GM19099 (cell line): ENCODE results near the gene YDJC.

Experiments used
- POLR2A ChIP-seq: IDR thresholded peaks from 3 replicates; pipeline ENCODE4 v1.6.1; 2011; ENCODE audit warnings: low read depth; ENCODE audit not compliant: insufficient read length; ENCODE audit errors: extremely low read depth

Gene YDJC

GRCh38 chr22:21659864-21660525 is 30.2 kb upstream of the YDJC start:
- no peak for TF ChIP-seq POLR2A

DNA sequence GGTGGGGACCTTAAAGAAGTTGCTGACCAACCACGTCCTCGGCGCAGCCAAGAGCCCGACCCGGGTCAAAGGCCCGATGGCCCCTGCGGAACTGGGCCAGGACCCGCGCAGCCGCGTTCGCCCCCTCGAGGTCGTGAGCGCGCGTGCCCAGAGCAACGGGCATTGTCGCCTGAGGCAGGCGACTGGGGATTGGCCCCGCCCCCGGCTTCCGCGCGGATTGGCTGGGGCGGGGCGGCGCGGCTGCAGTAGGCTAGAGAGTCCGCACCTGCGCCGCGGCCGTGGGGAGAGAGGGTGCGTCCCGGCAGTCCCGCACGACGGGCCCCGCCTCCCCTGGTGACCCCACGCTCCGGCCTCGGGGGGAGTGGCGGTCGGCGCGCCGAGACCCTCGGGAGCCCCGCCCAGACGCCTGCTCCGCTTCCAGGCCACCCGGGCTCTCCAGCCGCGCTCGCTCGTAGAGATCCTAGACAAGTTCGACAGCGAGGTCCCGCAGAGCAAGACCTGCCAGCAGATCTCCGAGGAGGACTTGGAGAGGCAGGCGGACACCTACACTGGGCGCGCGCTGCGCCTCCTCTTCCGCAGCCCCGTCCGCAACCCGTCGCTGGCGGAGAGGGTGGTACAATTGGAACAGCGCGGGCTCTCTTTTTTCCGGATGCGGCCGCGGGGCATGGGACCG is 27.7 kb upstream of the YDJC start:
- peak; percentile 50 for TF ChIP-seq POLR2A

GRCh38 chr22:21657020-21657359 is 27.2 kb upstream of the YDJC start:
- TF ChIP-seq POLR2A = no peak

DNA sequence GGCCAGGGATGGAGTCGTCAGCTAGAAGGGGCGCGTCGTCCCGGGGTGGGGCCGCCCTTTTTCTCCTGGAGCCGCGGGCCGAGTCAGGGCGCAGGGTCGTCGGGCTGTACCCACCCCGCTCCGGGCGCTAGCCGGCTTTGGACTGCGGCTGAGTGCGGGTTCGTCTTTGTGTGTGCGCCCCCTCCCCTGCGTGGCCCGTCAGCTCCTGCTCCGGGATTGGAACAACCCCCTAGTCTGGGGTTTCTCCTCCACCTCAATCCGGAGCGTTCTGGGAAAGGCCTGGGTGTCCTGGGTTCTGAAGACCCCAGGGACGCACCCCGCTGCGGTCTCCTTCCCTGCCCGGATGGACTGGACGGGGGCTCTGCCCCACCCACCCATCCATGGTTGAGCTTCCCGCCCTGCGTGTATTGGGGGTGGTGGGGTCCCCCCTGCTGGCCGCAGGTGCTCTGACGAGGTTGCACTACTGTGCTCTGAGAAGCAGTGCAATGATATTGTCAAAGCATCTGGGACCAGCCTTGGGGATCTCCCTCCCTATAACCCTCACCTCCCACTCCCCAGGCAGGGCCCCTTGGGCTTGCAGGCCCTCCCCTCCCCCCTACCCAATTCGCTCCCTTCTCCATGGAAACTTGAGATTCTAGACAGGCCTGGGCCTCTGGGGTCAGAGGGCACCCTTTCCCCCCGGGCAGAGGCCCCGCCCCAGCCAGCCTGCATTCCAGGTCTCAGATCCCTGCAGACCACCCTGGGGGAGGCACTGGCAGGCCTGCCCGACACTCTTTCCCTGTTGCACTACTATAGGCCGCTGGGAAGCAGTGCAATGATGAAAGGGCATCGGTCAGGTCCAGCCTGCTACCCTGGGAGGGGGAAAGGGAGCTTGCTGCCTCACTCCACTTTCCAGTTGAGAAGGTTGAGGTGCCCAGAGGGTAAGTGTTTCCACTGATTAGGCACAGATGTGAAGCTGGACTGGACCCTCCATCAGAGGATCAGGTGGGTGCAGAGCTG is 23.0 kb upstream of the YDJC start:
- TF ChIP-seq POLR2A = no peak

DNA sequence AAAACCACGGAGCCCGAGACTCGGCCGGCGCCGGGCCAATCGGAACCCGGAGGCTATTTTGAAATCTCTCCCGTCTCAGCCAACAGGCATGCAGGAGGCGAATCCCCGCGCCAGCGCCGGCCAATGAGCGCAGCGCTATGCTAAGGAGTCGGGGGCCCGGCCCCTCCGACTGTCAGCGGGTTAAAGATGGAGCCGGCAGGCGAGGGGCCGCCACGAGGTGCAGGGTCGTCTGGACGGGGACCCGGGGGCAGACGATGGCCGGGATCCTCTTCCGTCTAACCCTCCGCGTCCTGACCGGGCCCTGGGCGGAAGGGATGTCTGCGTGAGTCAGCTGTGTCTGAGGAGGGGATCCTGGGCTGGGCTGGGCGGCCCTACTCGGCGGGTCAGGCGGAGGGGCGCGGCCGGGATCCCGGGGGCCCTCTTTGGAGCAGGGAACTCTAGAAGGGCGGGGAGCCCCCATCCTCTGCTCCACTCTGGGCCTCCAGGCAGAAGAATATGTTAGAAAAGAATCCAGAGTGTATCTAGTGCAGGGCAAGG is 22.3 kb upstream of the YDJC start:
- peak; percentile 69 for TF ChIP-seq POLR2A

GRCh38 chr22:21651521-21652009 is 21.7 kb upstream of the YDJC start:
- TF ChIP-seq POLR2A = no peak

DNA sequence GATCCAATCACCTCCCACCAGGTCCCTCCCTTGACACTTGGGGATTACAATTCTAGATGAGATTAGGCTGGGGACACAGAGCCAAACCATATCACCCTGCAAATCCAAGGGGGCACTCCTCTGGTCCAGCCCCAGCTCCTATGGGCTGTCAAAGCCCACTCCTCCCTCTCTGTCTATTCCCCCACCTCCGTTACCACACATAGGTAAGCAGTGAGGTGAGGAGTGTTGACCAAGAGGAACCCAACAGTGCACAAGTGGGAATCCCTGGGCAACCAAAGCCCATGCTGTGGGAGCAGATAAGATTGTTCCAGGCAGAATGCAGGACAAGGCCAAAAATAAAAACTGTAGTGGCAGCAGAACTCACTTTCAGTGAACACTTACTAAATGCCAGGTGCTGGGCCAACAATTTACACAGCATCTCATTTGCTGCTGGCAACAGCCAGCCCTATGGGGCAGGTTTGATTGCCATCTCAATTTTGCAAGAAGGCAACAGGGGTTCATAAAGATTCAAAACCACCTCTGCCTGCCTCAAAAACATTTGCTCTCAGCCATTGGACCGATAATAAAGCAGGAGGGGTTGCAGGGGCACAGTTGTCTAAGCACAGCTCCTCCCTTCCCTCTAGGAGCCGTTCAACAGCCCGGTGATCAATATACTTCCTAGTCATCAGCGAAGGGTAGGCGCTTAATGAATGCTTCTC is 21.1 kb upstream of the YDJC start:
- TF ChIP-seq POLR2A = no peak

- TF ChIP-seq POLR2A = no peak
These were observed 20.5 kb upstream of the YDJC start for GRCh38 chr22:21650280-21650679.

DNA sequence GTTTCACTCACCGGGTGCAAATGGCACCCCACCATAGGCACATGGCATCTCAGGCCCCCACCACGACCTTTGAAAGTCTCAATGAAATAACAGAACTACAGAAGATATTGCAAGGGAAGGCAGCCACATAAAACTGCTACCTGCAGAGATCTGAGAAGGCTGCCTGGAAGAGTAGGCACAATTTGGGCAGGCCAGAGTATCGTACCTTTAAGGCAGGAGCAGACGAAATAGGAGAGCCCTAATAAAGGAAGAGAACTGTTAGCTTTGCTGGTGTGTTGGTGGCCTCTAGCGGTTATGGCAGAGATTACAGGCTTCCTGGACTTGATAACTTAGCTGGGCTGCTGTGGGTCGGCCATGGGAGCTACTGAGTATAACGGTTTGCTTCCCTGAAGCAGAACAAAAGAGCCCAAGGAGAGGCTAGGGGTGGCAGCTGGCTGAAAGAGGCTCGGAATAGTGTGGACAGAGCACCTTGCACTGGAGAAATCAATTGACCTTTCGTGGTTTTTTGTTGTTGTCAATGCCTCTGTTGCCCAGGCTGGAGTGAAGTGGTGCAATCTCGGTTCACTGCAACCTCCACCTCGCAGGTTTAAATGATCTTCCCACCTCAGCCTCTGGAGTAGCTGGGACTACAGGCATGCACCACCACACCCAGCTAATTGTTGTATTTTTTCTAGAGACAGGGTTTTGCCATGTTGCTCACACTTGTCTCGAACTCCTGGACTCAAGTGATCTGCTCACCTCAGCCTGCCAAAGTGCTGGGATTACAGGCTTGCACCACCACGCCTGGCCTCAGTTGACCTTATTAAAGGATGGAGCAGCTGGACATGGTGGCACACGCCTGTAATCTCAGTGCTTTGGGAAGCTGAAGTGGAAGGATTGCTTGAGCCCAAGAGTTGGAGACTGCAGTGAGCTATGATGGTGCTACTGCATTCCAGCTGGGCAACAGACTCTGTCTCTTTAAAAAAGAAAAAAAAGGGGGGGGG is 17.1 kb upstream of the YDJC start:
- TF ChIP-seq POLR2A = peak; percentile 8

DNA sequence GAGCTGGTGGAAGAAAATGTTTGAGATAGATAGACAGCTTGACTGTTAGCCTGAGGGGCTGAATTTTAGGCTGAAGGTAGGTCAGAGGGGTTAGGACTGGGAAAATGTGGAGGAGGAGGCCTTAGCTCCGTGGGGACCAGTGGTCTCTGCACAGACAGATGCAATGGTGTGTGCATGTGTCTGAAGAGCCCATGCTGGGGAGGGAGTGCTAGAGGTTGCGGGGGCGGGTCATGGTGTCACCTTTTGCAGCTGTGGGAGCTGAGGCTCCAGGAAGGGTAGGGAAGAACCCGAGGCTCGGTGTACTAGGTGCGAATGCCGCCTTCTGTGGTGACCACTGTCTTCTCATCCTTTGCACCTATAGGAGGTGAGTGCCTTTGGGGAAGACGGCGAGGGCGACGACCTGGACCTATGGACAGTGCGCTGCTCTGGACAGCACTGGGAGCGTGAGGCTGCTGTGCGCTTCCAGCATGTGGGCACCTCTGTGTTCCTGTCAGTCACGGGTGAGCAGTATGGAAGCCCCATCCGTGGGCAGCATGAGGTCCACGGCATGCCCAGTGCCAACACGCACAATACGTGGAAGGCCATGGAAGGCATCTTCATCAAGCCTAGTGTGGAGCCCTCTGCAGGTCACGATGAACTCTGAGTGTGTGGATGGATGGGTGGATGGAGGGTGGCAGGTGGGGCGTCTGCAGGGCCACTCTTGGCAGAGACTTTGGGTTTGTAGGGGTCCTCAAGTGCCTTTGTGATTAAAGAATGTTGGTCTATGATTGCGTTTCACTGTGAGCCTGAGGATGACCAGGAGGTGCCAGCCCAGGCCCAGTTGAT is 13.9 kb upstream of the YDJC start:
- TF ChIP-seq POLR2A = no peak

- TF ChIP-seq POLR2A = peak; percentile 38
These were observed 13.0 kb upstream of the YDJC start for GRCh38 chr22:21642584-21643448.

GRCh38 chr22:21641789-21642583 is 12.2 kb upstream of the YDJC start, which contains the start of gene SDF2L1:
Gene SDF2L1, plus strand, starts transcription at chr22:21642302. Its CDS starts 35 bp downstream, at chr22:21642337.
- TF ChIP-seq POLR2A = peak; percentile 91
